Mucosa of gallbladder (tissue), 1 donor: Measurements from ENCODE around the gene SLC25A23. TPM values are rescaled to one million over a fixed set of nuclear protein-coding genes. Genes with fewer than 3 reads are reported as not detected.
A peak's percentile ranks its signal among the peaks of the same experiment; 100 is the strongest.
"Not testable (repeated sequence)": the region's sequence is repeated elsewhere in the genome, so short reads cannot be mapped to it uniquely, and the experiment has no call there.

Source experiments
- DNase-seq: peaks from one replicate; pipeline ENCODE4 v3.0.0-alpha.2; 2020; ENCODE audit warnings: low spot score
- total RNA-seq: library from RNA; stranded (reverse); gene quantifications from one replicate; pipeline ENCODE4 v1.2.1, GENCODE V29; 2021
- donor health status: DM: no; HTN: no; CAD: no.

The SLC25A23 gene
- total RNA-seq, result 101 TPM

- DNase-seq, result peak; percentile 66
Measured at GRCh38 chr19:6459262-6460098, at the start of gene SLC25A23. SLC25A23 (minus strand) TSS chr19:6459792; CDS start chr19:6459628, 164 bp downstream.

- not testable (repeated sequence) for DNase-seq
Measured at GRCh38 chr19:6508028-6508771, 48.6 kb upstream of the SLC25A23 start.

GRCh38 chr19:6503407-6504201, 44.0 kb upstream of the SLC25A23 start:
- no peak for DNase-seq

- DNase-seq, result no peak
Measured at GRCh38 chr19:6501740-6502648, 42.4 kb upstream of the SLC25A23 start, which contains the start of gene TUBB4A. TUBB4A (minus strand) TSS chr19:6502309; CDS start chr19:6502212, 97 bp downstream.

GRCh38 chr19:6500837-6501739, 41.5 kb upstream of the SLC25A23 start:
- DNase-seq, result no peak

- no peak for DNase-seq
Measured at GRCh38 chr19:6499052-6499790, 39.6 kb upstream of the SLC25A23 start.

GRCh38 chr19:6498294-6499036, 38.9 kb upstream of the SLC25A23 start:
- DNase-seq, result no peak

GRCh38 chr19:6495947-6496346, 36.4 kb upstream of the SLC25A23 start:
- no peak for DNase-seq

- no peak for DNase-seq
Measured at GRCh38 chr19:6494438-6495036, 34.9 kb upstream of the SLC25A23 start.

GRCh38 chr19:6491802-6492592, 32.4 kb upstream of the SLC25A23 start:
- no peak for DNase-seq

- no peak for DNase-seq
Measured at GRCh38 chr19:6490134-6490533, 30.5 kb upstream of the SLC25A23 start.

- no peak for DNase-seq
Measured at GRCh38 chr19:6489278-6490061, 29.9 kb upstream of the SLC25A23 start.

GRCh38 chr19:6484831-6485230, 25.2 kb upstream of the SLC25A23 start:
- no peak for DNase-seq

- DNase-seq, result no peak
Measured at GRCh38 chr19:6484230-6484629, 24.6 kb upstream of the SLC25A23 start.

GRCh38 chr19:6483235-6483634, 23.6 kb upstream of the SLC25A23 start:
- DNase-seq, result no peak

- DNase-seq, result no peak
Measured at GRCh38 chr19:6482343-6482686, 22.7 kb upstream of the SLC25A23 start.
